HG02798 (cell line): ENCODE data around the gene SH3GL1.

Experiments
- ATAC-seq: cut with Tn5 transposase; IDR thresholded peaks from one replicate; pipeline ENCODE4 v1.9.1; 2021; ENCODE audit warnings: mild to moderate bottlenecking; ENCODE audit not compliant: unreplicated experiment, poor library complexity

SH3GL1 gene, protein sequence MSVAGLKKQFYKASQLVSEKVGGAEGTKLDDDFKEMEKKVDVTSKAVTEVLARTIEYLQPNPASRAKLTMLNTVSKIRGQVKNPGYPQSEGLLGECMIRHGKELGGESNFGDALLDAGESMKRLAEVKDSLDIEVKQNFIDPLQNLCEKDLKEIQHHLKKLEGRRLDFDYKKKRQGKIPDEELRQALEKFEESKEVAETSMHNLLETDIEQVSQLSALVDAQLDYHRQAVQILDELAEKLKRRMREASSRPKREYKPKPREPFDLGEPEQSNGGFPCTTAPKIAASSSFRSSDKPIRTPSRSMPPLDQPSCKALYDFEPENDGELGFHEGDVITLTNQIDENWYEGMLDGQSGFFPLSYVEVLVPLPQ

DNA sequence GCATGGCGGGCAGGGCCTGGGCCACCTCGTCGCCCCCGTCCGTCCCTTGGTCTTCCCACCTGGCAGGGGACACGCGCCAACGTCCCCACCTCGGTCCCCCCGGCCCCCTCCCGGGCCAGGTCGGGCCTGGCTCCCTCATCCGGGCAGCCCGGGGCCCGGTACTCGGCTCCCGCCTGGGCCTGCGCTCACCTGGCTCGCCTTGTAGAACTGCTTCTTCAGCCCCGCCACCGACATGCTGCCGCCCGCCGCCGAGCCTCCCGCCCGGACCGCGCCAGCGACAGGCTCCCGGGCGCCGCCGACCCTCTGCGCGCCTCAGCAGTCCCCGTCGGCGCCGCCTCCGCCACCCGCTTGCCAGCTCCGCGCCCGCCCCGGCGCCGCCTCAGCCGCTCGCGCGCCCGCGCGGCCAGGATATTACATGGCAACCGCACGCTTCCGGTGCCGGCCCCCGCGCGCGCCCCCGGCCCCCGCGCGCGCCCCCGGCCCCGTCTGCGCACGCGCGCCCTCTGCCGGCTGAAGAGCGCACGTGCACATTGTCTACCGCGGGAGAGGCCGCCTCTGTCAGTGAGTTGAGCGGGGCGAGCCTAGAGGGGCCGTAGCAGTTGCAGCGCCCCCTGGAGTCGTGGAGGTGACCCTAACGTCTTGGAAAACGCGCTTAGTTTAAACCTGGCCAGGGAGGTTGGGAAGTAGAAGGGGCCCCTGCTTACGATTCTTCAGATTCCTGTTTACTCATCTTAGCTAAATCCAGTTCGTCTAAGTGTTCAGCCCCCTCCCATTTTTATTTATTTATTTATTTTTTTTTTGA is at the start of gene SH3GL1:
SH3GL1 (minus strand) TSS at position 413 of the 802 bp plus-strand sequence; CDS start at position 234, 179 bp downstream.
- peak; percentile 73 for ATAC-seq

DNA sequence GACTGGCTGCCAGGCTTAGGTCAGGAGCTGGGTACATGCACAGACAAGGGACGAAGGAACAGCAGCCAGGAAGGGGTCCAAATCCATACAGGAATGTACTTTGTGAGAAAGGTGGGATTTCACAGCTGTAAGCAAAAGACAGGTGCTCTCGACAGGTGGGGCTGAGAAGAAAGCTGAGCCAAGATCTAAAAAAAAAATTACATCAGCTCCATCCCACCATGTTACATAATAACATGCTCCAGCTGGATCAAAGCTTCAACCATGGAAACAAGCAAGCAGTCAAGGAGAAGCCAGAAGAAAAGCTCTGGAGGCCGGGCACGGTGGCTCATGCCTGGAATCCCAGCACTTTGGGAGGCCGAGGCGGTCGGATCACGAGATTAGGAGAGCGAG is 49.3 kb upstream of the SH3GL1 start:
- no peak for ATAC-seq

DNA sequence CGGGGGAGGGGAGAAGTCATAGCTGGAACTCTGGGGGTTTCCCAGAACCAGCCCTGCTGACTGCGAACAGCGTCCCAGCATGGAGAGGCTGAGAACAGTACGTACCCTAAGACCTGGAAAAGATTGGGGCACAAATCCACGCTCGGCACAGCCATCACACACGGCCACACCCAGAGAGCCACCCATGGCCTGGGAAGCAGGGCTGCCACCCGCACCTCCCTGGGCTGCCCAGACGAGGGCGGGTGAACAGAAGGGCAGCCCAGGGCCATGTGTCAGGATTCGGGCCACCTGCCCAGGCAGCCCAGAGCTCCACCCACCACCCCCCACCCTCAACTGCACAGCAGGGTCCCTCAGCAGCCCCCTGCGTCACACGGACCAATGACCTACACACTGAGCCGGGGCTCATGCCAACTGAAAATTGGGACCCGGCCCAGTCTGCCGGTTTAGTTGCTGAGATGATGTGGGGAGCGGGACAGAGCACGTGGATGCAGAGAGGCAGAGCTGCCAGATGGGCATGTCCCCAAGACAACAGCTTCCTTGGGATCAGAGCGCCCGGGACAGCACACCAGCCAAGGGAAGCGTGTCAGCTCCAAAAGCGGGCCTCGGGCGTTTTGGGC is 48.8 kb upstream of the SH3GL1 start:
- ATAC-seq, result no peak

DNA sequence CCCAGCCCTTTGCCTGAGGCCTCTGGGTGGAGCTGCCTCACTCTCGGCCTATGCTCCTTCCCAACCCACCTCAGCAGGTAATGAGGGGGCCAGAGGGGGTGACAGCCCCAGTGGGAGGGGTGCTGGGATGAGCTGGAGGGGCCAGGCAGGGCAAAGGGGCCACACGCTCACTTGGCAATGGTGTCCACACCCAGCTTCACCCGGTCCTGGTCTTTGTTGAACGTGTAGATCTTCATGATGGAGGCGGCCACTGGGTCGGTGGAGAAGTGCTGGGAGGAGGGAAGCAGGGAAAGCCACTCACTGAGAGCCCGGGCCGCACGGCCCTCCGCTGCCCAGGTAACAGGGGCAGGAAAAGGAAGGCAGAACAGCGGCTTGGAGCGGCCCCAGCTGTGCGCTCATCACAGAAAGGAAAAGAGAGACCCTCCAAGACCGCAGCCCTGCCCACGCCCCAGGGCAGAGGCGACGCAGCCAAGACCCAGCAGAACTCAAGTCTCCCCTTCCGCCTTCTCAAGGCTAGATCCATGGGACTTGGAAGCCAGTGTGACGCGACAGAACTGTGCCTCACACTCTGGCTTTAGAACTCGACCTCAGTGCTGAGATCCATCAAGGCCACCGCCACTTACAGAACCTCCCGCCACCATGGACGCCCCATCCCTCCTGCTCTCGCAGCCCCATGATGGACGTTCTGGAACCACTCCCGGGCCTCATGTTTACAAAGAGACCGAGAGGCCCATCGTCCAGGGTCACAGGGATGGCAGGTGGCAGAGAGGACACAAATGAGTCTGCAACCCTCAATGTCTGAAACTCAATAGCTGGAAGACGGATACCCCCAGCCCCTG is 48.0 kb upstream of the SH3GL1 start:
- no peak for ATAC-seq

- no peak for ATAC-seq
Measured at GRCh38 chr19:4447327-4448146, 47.2 kb upstream of the SH3GL1 start.

GRCh38 chr19:4446704-4447200 is 46.4 kb upstream of the SH3GL1 start:
- ATAC-seq, result no peak

DNA sequence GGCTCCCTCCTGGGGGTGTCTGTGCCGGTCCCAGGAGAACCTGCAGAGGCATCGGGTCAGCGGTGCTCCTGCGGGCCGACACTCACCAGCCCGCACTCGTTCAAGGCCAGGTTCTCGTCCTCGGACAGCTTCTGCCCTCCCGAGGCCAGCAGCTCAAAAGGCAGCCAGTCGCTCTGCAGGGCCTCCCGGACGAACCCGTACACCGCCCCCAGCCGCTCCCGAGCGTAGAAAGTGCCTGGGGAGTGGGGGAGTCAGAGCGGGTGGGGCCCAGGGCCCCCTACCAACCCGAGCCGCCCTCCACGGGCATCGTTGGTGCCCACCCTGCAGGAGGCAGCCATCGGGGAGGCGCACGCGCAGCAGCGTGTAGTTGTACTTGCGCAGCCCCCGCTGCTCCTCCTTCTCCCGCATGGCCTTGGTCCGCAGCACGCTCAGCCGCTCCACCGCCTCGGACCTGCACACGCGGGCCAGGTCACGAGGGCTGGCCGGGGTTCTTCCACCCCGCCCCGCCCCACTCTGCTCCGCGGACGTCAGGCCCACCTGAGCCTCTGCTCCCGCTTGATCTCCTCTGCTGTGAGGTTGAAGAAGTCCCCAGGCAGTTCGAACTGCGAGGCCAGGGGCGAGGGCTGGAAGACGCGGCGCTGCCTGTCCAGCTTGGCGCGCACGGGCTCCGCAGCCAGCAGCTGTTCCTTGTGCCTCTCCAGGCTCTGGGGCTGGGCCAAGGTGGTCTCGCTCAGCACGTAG is 45.8 kb upstream of the SH3GL1 start:
- no peak for ATAC-seq

DNA sequence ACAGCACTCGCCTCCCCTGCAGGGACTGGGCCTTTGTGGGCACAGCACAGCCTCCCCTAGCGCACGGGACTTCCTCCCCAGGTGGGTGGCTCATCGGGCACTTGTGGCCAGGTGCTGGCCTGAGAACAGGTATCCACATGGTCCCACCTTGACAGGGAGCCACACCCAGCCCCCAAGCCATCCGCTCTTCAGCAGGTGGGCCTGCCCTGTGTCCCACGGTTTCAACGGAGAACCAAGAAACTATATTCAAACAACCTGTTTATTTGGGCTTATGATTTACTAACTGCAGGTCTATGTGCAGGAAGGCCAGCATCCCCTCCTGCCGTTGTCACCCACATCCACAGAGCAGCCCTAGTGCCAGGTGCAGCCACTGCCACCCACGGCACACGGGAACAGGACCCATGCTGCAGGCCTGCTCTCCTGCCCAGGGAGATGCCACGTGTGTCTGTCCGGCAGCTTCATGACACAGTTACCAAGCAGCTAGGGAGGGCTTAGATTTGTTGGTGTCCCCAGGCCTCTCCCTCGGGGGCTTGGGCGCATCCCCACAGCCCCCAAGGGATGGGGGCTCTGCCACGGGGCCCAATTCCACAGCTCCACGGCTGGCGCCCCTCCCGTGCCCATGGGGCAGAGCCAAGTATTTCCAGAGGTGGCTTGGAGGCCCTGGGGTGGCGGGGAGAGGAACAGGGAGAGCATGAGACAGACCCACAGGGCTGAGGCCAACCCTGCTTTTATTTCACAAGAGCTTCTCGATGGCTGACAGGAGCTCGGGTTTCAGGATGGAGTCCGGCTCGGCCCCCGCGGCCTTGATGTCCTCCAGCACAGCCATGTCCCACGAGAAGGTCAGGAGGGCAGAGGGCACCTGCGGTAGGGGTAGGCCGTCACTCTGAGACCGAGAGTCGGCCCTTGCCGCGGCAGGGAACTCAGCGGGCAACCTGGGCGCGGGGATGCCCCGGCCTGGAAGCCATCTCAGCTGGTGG is 44.7 kb upstream of the SH3GL1 start:
- ATAC-seq, result no peak

DNA sequence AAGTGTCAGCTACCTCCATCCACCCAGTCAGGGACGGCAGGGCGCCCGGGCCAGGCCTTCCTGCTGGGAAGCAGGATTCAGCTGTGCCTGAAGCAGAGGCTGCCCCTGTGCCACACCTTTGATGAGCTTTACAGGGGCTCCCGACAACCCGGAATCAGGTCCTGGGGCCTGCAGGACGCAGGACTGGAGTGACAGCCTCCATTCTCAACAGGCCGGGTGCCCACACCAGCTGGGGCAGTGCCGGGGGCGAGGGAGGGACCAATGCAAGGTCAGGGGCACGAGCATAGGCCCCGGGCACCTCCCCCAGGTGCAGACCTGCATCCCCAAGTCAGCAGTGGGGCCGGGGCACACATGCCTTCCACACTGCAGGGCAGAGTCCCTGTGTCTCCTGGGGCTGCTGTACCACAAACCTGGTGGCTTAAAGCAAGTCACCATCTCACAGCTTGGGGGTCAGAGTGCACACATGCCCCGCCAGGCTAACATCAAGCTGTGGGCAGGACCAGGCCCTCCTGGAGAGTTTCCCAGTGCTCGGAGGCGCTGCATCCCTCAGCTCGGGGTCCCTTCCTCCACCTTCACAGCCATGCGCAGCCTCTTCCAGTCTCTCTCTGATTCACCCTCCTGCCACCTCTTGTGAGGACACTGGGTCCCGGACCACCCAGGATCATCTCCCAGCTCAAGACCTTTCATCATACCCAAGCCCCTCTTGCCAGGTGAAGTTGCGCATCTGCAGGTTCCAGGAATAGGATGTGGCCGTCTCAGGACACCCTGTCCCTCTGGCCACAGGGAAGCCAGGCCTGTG is 43.8 kb upstream of the SH3GL1 start:
- no peak for ATAC-seq

DNA sequence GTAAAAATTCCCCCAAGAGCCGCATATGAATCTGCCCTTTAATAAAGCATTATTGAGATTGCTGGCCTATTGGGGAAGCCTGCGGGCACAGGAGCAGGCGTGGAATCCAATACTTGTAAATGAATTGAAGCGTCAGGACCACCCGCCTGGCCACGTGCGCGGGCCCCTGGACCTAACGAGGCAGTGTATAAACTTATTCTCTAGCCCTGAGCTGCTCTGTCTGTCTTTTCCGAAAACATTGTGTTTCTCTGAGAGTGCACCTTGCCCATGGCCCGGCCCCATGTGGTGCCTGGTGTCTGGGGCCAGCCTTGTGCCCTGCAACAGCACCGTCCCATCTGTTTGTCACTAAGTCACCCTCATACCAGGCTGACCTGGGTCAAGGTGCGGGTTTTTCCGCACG is 42.8 kb upstream of the SH3GL1 start:
- no peak for ATAC-seq

GRCh38 chr19:4442819-4443146 is 42.4 kb upstream of the SH3GL1 start:
- no peak for ATAC-seq

- no peak for ATAC-seq
Measured at GRCh38 chr19:4441994-4442818, 41.9 kb upstream of the SH3GL1 start.

DNA sequence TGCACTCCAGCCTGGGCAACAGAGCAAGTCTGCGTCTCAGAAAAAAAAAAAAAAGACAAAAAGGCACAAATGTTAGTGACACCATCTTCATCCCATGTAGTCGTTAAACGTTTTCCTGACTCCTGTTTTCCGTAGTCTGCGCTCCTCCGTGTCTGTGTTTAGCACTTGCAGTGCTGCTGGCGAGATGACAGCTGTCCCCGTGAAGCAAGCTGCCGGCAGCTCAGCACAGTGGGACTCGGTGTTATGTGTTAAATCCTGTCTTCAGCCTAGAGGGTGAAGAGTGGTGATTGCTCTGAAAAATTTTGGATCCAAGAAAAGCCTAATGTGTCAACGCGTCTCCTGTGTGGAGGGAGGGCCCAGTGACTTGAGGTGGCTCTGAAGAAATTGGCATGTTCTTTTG is 38.9 kb upstream of the SH3GL1 start:
- no peak for ATAC-seq

DNA sequence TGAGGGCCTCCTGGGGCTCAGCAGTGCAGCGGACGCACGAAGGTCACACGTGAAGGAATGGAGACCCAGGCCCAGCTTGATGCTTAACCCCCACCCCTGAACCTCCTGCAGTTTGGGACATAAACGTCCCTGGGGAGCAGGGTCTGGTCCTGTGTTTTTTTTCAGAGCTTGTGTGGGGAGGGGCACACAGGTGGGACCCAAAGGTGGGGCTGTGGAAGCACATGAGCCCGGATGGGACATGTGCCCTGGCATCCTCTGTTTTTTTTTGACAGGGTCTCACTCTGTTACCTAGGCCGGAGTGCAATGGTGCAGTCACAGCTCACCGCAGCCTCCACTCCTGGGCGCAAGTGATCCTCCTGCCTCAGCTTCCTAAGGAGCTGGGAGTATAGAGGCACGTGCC is 36.8 kb upstream of the SH3GL1 start:
- ATAC-seq, result no peak

DNA sequence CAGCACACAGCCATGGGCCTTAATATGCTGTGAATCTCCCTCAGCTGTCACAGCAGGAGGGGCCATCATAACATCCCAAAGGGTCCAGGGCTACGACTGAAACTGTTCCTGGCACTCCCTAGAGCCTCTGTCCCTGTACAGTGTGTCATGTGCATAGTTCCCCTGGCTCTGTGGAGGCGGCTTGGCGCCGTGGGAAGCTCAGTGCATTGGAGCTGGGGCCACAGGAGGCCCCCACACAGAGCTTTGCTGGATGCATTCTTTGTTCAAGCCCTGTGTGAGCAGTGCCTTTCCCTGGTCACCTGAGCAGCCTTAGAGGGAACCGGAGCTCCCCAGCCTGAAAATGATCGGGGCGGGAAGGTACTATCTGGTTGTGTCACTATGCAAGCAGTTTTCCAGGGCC is 35.9 kb upstream of the SH3GL1 start:
- ATAC-seq, result no peak

DNA sequence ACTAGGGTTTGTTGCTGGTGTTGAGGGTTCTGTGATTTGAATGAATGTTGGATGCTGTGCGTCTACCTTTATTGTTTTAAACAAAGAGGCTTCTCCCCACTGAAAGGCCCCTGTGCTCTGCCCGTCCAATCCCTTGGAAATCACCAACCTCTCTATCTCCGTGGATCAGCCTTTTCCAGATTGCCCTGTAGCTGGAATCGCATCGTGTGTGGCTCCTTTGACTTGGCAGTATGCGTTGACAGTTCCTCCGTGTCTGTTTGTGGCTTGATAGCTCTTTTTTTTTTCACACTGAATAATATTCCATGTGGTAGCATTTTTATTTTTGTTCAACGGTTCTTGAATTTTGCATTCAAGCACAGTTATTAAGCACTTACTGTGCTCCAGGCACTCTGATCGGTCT is 34.0 kb upstream of the SH3GL1 start:
- no peak for ATAC-seq
